HG03025 (cell line): ENCODE data around the gene NUMBL.
A peak's percentile ranks its signal among the peaks of the same experiment; 100 is the strongest.
"Not testable (repeated sequence)": the region's sequence is repeated elsewhere in the genome, so short reads cannot be mapped to it uniquely, and the experiment has no call there.

Experiments
- ATAC-seq: cut with Tn5 transposase; IDR thresholded peaks from one replicate; pipeline ENCODE4 v1.9.1; 2021; ENCODE audit warnings: mild to moderate bottlenecking, moderate library complexity; ENCODE audit not compliant: unreplicated experiment, low FRiP score

Gene NUMBL

DNA sequence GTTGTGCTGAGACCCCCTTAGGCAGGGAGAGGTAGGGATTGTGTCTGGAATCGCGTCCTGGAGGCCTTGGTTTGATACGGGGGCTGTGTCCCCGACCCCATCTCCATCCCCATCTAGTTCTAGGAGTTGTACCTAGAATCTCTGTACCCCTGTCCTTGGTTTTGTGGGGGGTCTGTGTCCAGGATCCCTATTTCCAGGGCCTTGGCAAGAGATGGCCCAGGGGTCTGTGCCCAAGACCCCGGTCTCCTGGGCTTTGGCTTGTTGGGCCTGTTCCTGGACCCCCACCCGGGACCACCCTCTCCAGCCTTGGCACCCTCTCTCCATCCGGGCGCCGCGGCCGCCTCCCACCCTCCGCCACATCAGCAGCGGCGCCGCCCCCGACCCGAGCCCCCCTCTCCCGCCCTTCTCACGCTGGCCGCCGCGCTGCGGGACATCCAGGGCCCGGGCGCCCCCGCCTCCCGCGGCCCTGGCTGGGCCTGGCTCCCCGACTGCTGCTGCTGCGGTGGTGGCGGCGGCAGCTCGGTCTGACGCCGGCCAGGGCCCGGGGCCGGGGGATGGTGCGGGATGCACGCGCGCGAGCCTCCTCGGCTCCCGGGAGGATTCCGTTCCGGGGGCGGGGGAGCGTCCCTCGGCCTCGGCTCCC, at the start of gene NUMBL:
TSS of gene NUMBL (minus strand) at position 602 of the 643 bp plus-strand sequence. CDS start at position 434, 168 bp downstream.
- ATAC-seq = no peak

DNA sequence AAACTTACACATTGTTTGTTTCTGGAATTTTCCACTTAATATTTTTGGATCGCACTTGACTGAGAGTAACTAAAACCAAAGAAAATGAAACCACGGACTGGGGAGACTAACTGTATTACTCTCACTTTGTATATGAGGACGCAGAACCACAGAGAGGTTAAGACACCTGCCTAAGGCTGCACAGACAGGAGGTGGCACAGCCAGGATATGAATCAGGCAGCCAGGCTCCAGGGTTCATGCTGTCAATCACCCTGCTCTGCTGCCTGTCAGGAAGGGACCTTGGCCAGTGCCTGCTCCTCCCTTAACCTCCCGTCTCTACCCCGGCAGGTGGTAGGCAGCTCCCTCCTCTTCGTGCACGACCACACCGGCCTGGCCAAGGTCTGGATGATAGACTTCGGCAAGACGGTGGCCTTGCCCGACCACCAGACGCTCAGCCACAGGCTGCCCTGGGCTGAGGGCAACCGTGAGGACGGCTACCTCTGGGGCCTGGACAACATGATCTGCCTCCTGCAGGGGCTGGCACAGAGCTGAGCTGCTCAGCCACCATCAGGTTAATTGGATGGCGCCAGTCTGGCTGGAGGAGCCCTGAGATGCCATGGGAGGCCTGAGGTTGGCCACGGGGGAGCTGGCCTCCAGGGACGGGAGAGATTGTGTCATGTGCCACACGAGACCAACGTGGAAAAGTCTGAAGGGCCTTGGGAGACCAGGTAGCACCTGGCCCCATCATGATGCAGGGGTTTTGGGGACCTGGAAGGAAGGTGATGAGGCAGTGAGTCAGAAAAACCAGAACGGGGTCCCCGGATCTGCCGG, 48.8 kb upstream of the NUMBL start:
- no peak for ATAC-seq

DNA sequence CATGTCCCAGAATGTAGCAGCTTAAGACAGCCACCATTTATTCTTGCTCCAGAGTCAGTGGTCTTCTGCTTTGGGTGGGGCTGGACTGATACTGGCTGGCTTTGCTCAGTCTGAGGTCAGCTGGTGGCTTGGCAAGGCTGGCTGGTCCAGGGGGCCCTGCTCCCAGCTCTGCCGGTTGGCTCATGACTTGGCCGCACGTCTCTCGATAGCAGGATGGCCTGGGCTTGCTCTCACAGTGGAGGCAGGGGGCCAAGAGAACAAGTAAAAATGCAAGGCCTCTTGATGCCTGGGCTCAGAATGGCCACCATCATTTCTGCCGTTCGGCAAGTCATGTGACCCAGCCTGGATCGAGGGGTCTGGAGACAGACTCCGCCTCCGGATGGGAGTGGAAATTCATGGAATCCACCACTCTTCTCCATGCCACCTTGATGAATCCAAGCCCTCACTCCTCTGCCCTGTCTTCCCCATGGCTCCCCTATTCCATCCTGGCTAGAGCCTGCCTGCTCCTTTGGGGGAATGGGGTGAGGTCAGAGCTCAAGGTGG, 46.7 kb upstream of the NUMBL start:
- ATAC-seq = no peak

DNA sequence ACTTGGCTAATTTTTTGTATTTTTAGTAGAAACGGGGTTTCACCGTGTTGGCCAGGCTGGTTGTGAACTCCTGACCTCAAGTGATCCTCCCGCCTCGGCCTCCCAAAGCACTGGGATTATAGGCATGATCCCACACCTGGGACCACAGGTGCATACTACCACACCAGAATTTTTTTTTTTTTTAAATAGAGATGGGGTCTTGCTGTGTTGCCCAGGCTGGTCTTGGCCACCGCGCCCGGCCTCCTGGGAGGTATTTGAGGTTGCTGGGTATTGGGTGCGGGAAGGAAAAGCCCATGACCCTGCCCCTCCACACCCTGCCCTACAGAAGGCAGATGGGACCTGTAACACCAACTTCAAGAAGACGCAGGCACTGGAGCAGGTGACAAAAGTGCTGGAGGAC, 46.2 kb upstream of the NUMBL start:
- ATAC-seq = no peak

DNA sequence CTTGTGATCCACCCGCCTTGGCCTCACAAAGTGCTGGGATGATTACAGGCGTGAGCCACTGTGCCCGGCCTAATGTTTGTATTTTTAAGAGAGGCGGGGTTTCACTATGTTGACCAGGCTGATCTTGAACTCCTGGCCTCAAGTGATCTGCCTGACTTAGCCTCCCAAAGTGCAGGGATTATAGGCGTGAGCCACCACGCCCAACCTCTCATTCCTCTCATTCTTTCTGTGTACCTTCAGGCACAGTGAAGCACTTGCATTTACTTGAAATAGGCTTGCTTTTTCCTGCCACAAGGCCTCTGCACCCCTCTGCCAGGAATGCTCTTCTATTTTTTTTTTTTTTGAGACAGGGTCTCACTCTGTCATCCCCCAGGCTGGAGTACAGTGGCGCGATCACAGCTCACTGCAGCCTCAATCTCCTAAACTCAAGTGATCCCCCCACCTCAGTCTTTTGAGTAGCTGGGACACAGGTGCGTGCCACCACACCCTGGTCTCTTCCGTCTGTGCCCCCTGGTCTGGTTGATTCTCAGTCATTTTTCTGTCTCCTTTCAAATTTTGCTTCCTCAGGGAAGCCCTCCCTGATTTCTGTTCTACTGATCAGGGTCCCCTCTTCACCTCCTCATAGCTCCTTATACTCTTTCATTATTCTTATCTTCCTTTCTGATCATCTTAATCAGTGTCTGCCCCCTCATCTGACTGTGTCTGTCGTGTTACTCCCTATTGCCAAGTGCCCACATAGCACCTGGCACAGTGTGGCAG, 44.7 kb upstream of the NUMBL start:
- no peak for ATAC-seq

DNA sequence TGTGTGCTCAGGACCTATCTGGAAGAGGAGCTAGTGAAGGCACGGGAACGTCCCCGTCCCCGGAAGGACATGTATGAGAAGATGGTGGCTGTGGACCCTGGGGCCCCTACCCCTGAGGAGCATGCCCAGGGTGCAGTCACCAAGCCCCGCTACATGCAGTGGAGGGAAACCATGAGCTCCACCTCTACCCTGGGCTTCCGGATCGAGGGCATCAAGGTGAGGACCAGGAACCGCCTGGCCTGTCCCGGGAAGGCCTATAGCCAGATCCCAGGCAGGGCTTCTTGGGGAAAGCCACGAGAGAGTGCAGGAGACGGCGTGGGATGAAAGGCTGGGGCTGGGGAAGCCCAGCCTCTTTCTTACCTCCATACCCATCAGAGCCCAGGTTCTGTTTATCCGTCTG, 42.7 kb upstream of the NUMBL start:
- no peak for ATAC-seq

DNA sequence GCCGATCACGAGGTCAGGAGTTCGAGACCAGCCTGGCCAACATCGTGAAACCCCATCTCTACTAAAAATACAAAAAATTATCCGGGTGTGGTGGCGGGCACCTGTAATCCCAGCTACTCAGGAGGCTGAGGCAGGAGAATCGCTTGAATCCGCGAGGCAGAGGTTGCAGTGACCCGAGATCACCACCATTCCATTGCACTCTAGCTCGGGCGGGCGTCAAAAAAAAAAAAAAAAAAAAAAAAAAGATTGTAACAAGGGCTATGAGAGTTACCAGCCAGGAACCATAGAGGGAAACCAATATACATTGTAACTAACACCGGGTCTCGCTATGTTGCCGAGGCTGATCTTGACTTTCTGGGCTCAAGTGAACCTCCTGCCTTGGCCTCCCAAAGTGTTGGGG, 41.9 kb upstream of the NUMBL start:
- not testable (repeated sequence) for ATAC-seq

DNA sequence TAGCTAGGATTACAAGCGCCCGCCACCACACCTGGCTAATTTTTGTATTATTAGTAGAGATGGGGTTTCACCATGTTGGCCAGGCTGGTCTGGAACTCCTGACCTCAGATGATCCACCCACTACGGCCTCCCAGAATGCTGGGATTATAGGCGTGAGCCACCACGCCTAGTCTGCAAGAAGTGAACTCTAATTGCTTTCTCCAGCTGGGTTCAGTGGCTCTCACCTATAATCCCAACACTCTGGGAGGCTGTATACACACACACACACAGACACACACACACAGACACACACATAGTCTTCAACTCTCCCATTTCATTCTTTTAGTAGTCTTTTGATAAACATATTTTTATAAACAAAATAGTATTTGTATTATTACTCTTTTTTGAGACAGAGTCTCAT, 39.6 kb upstream of the NUMBL start:
- not testable (repeated sequence) for ATAC-seq

DNA sequence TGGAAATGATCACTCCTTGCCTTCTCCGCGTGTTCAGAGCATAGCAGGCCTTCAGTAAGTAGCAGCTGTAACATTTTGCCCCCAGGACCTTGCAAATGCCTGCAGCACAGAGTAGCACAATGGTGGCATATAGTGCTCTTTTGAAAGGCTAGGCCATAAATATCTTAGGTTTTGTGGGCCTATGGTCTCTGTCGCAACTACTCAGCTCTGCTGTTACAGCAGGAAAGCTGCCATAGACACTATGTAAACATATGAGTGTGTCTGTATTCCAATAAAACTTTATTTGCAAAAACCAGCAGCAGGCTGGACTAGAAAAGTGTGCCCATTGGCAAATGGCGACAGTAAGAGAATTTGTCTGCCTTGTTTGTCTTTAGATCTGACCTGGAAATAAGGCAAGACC, 35.8 kb upstream of the NUMBL start:
- no peak for ATAC-seq

DNA sequence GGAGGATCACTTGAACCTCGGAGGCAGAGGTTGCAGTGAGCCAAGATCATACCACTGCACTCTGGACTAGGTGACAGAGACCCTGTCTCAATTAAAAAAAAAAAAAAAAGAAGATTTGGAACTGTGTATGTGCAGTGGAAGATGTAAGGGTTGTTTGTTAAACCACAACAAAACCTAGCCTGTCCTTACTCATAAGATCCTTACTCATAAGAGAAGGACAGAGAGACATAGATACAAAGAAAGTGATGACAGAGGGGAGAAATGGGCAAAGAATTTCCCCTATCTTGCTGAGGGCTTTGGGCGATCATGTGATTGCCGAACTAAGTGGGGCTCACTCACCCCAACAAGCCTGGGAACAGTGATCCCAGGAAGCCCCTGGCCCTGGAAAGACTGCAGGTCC, 34.4 kb upstream of the NUMBL start:
- ATAC-seq = no peak

DNA sequence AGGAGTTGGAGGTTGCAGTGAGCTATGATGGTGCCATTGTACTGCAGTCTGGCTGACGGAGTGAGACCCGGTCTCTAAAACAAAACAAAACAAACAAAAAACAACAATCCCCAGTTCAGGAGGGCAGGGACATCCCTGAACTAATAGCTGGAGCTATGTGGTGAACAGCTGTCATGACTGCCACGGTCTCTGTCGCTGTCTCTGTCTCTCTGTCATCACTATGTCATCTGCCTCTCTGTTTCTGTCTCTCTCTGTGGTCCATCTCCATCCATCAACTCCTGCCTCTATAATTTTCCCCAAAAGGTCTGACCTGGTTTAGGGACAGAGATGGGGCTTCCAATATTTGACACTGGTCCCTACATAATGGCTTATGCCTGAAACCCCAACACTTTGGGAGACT, 33.9 kb upstream of the NUMBL start:
- no peak for ATAC-seq

DNA sequence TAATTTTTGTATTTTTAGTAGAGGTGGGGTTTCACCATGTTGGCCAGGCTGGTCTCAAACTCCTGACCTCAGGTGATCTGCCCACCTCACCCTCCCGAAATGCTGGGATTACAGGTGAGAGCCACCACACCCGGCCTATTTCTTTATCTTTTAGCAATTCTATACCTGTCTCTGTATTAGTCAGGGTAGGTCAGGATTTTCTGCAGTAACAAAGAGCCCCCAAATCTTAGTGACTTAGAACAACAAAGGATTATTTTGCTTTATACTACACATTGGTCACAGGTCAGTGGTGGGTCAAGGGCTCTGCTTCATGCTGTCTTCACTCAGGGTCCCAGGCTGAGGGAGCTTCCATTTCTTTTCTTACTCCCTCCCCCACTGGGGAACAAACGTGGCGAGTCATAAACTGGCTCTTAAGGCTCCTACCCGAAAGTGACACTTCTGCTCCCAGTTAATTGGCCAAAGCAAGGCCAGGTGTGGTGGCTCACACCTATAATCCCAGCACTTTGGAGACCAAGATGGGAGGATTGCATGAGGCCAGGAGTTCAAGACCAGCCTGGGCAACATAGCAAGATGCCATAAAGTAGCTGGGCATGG, 33.3 kb upstream of the NUMBL start:
- no peak for ATAC-seq

DNA sequence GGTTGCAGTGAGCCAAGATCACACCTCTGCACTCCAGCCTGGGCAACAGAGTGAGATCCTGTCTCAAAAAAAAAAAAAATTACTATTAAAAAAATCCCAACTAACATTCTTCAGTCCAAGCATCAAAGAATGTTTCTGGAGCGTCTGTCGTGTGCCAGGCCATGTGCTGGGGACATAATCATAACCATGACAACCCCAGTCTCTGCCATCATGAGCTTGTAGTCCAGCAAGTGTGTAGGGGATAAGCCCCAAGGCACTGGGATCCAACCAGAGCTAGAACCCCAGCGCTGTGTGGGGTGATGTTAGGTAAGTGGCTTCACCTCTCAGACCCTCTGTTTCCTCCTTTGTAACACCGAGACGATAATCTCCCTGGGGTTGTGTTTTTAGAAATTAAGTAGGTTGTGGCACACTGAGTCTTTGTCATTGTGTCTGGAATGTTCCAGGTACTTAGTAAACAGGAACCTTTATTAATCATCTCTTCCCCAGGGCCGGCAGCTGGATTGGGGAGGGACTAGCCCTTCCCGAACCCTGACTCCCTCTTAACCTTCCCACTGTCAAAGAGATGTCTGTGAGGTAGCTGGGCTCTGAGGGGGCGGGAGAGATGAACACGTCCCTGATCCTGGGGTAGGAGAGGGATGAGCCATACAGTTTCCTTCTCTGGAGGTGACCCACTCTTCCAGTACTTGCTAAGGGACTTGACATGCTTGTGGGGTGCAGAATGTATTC, 31.6 kb upstream of the NUMBL start:
- no peak for ATAC-seq

DNA sequence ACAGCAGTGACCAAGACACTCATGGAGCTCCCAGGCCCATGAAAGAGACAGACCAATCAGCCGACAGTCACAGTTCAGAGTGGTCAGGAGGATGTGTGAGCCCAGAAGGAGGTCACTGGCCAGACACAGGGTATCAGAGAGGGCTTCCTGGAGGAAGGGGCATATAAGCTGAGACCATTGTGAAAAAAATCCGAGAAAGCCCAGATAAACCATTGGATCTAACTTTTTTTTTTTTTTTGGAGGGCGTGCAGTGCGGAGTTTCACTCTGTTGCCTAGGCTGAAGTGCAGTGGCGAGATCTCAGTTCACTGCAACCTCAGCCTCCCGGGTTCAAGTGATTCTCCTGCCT, 30.7 kb upstream of the NUMBL start:
- ATAC-seq = no peak

DNA sequence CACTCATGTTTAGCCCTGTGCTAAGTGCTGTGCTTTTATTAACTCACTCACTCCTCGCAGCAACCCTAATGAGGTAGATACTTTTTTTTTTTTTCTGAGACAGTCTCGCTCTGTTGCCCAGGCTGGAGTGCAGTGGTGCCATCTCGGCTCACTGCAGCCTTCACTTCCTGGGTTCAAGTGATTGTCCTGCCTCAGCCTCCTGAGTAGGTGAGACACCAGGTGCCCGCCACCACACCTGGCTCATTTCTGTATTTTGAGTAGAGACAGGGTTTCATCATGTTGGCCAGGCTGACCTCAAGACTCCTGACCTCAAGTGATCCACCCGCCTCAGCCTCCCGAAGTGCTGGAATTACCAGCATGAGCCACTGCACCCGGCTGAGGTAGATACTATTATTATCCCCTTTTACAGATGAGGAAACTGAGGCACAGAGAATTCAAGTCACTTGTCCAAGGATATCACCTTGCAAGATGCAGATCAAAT, 29.0 kb upstream of the NUMBL start:
- no peak for ATAC-seq

DNA sequence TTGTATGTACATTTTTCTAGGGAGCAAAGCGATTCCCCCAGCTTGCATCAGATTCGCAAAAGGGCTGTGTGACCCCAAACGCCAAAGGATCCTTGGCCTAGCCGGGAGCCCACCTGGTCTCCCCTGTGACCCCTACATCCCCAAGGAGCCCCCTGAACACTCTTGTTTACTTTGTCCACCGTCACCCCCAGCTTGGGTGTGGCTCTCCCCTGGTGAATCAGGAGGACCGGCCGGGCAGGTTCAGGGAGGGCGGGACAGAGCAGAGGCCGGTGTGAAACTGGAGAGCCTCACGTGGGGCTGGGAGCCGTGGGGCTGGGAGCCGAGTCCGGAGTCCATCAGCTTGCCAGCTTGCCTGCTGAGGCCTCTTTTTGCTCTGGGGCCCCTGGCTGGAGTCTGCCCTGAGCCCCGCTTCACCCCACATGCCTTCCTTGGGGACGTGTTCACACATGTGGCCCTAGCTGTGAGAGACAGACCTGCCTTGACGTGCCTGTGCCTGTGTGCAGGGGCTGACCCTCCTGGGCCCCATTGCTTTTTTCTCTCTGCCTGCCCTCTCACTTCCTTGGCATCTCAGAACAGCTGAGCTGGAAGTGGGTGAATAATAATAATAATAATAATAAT, 28.4 kb upstream of the NUMBL start:
- no peak for ATAC-seq

DNA sequence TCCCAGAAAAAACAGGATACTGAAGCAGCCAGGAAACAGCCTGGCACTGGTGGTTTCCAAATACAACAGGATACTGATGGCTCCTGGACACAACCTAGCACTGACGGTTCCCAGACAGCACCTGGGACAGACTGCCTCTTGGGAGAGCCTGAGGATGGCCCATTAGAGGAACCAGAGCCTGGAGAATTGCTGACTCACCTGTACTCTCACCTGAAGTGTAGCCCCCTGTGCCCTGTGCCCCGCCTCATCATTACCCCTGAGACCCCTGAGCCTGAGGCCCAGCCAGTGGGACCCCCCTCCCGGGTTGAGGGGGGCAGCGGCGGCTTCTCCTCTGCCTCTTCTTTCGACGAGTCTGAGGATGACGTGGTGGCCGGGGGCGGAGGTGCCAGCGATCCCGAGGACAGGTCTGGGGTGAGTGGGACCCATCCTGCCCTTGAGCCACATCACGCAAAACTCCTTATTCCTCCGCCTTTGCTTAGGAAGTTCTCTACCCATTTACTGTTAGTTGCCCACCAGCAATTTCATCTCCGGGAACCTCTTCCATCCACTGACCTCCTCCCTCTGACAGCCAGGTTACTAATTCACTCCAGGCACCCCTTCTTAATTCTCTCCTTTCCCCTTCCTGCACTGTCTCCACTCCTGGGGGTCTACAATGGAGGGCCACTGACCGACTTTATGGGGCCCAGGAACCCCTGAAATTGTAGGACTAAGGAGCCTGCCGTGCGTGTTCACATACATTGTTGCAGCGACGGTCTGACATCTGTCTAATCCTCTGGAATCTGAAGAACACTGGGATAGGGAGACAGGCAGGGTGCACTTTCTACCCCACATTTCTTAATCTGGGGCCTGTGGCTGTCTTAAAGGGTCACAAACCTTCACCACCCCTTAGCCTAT, 27.7 kb upstream of the NUMBL start:
- ATAC-seq = no peak

DNA sequence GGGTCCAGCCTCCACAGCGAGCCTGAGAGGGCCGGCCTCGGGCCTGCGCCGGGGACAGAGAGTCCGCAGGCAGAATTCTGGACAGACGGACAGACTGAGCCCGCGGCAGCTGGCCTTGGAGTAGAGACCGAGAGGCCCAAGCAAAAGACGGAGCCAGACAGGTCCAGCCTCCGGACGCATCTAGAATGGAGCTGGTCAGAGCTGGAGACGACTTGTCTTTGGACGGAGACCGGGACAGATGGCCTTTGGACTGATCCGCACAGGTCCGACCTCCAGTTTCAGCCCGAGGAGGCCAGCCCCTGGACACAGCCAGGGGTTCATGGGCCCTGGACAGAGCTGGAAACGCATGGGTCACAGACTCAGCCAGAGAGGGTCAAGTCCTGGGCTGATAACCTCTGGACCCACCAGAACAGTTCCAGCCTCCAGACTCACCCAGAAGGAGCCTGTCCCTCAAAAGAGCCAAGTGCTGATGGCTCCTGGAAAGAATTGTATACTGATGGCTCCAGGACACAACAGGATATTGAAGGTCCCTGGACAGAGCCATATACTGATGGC, 27.0 kb upstream of the NUMBL start:
- ATAC-seq = peak; percentile 11
